ENCODE results near the gene TBC1D2B. TPM values are rescaled to one million over a fixed set of nuclear protein-coding genes. Genes with fewer than 3 reads are reported as not detected.

The TBC1D2B gene
- total RNA-seq, 1 donor from 2014 or later: 69.3 TPM

DNA sequence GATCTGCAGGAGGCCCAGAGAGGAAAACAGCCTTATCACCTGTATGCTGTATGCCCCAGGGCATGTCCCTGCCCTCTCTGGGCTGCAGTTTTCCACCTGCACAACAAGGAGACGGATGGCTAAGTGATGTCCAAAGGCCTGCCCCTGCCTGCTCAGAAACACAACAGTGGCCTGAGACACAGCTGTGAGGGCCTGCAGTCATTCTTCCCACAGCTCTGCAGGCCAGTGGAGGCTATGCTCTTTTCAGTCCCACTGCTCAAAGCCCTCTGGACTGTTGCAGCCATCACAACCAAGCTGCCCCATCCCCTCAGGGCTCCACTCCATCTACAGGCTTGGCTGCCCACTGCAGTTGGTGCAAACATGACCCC lies 5.2 kb upstream of the TBC1D2B start:
- no peak overlapping the region for H3K27ac Mint-ChIP-seq (ENCODE audit: unreplicated experiment)
- TF ChIP-seq, protein P1, sequence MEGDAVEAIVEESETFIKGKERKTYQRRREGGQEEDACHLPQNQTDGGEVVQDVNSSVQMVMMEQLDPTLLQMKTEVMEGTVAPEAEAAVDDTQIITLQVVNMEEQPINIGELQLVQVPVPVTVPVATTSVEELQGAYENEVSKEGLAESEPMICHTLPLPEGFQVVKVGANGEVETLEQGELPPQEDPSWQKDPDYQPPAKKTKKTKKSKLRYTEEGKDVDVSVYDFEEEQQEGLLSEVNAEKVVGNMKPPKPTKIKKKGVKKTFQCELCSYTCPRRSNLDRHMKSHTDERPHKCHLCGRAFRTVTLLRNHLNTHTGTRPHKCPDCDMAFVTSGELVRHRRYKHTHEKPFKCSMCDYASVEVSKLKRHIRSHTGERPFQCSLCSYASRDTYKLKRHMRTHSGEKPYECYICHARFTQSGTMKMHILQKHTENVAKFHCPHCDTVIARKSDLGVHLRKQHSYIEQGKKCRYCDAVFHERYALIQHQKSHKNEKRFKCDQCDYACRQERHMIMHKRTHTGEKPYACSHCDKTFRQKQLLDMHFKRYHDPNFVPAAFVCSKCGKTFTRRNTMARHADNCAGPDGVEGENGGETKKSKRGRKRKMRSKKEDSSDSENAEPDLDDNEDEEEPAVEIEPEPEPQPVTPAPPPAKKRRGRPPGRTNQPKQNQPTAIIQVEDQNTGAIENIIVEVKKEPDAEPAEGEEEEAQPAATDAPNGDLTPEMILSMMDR (IDR thresholded peaks at IDR 0.05): no peak
- H3K9me3 Mint-ChIP-seq (ENCODE audit: unreplicated experiment): no peaks in the 10 kb centered on the region
- H3K36me3 Mint-ChIP-seq (ENCODE audit: unreplicated experiment): no peaks in the 10 kb centered on the region
- H3K27me3 Mint-ChIP-seq (ENCODE audit: unreplicated experiment): no peaks in the 10 kb centered on the region
- DNase-seq (ENCODE audit: extremely low spot score, unreplicated experiment): no peak
- H3K4me3 Mint-ChIP-seq (ENCODE audit: unreplicated experiment): no peak overlapping the region
- H3K4me1 Mint-ChIP-seq (ENCODE audit: unreplicated experiment): peaks cover 15% of the 10 kb centered on the region

DNA sequence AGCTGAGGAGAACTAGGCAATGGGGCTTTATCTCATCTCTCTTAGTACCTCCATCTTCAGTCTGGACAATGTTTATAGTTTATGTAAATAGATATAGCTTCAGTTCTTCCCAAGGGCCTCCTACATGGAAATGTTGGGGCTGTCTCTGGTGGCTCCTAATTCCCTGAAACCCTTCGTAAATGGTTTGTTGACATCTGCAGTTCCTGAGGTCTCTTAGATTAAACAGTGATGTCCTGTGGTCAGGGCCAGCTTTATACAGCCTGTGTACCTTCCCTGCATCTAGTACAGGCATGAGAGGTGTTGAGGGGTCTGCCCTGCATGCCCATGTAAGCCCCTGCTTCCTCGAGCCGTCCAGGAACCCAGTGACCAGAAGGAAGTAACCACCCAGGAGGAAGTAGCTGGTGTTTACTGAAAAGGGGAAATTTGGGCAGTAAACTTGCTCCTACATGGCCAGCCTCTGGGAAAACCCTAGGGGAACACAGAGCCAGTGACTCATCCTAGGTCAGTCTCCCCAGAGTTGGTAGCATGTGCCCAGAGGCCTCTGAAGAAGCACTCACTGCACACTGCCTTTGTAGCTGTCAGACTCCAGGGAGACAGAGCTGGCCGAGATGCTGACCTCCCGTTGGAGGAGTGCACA lies 4.7 kb upstream of the TBC1D2B start:
- no peaks in the 10 kb centered on the region for H3K36me3 Mint-ChIP-seq (ENCODE audit: unreplicated experiment)
- no peak for DNase-seq (ENCODE audit: extremely low spot score, unreplicated experiment)

DNA sequence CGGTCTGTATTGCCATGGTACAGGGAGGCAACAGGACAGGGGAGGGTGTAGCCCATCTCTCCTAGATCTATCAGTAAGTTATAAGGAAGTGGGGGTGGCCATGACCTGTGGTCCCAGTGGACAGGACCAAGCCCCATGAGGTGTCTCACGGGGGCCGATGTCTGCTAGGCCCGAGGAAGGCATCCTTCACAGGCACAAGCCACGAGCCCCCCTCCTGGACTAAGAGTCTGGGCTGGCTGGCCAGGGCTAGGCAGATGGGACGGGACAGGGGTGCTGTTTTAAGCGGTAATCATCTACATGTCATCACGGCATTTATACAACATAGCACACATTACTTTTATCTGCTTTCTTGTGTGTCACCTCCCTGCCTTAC lies 2.6 kb upstream of the TBC1D2B start:
- no peak for DNase-seq (ENCODE audit: extremely low spot score, unreplicated experiment)
- Mint-ChIP-seq H3K36me3 (ENCODE audit: unreplicated experiment) (no peaks in the 10 kb centered on the region), H3K9me3 (ENCODE audit: unreplicated experiment) (no peaks in the 10 kb centered on the region), H3K27ac (ENCODE audit: unreplicated experiment) (no peak overlapping the region), H3K27me3 (ENCODE audit: unreplicated experiment) (no peaks in the 10 kb centered on the region), H3K4me1 (ENCODE audit: unreplicated experiment) (peaks cover 25% of the 10 kb centered on the region), H3K4me3 (ENCODE audit: unreplicated experiment) (no peak overlapping the region)
- TF ChIP-seq, protein P1 (IDR thresholded peaks at IDR 0.05): no peak

More for the DNA sequence above, 4.7 kb upstream of the TBC1D2B start:
- H3K9me3 Mint-ChIP-seq (ENCODE audit: unreplicated experiment): no peaks in the 10 kb centered on the region
- TF ChIP-seq, protein P1 (IDR thresholded peaks at IDR 0.05): no peak
- no peaks in the 10 kb centered on the region for H3K27me3 Mint-ChIP-seq (ENCODE audit: unreplicated experiment)
- peak overlapping the region; percentile 14 for H3K27ac Mint-ChIP-seq (ENCODE audit: unreplicated experiment)
- H3K4me3 Mint-ChIP-seq (ENCODE audit: unreplicated experiment): no peak overlapping the region
- H3K4me1 Mint-ChIP-seq (ENCODE audit: unreplicated experiment): peaks cover 15% of the 10 kb centered on the region

DNA sequence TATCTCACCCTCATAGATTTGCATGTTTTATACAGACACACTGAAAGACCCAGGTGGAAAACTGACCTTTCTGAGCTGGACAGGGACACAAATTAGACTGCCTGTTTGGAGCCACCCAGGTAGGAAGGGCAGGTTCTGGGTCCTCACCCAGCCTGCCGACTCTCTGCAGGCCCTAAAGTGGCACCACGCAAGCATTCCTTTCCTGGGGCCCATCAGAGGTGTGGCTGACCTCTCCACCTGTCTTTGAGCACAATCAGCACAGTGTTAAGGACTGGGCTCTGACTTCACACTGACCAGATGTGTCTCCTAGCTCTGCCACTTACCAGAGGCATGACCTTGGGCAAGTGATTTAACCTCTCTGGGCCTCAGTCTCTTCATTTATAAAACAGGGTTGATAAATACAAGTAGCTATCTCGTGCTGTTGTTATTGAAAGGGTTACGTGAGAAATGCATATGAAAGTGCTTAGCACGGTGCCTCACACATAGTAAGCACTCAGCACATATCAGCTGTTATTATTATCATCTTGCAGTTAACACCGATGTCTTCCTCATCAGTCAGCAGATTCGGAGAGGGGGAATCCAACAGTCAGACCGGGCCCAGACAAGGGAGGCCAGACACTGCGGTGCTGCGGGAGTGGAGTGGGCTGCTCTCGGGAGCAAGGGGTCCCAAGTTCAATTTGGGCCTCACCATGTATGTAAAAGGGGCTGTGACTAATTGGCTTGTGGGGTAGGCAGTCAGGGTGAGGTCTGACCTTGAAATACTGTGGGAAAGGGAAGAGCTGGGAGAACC lies 2.0 kb upstream of the TBC1D2B start:
- Mint-ChIP-seq H3K4me1 (ENCODE audit: unreplicated experiment) (peaks cover 30% of the 10 kb centered on the region), H3K27ac (ENCODE audit: unreplicated experiment) (no peak overlapping the region), H3K36me3 (ENCODE audit: unreplicated experiment) (peaks cover 2% of the 10 kb centered on the region), H3K9me3 (ENCODE audit: unreplicated experiment) (no peaks in the 10 kb centered on the region), H3K4me3 (ENCODE audit: unreplicated experiment) (no peak overlapping the region), H3K27me3 (ENCODE audit: unreplicated experiment) (no peaks in the 10 kb centered on the region)
- TF ChIP-seq, protein P1 (IDR thresholded peaks at IDR 0.05): no peak
- DNase-seq (ENCODE audit: extremely low spot score, unreplicated experiment): no peak

DNA sequence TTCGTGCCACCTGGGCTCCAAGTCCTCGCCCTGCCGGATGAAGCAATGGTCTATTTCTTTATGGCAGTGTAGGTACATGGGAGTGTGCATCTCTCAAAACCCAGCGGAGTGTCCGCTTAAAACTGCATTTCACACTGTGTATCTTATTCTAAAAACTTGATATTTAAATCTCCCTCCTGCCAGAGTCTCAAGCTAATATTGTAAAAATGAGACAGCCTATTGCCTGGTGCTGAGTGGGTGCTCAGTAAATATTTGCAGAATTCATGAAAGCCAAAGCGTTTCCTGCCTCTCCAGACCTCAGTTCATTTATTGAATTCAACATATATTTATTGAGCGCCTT lies 330 bp upstream of the TBC1D2B start:
- DNase-seq (ENCODE audit: extremely low spot score, unreplicated experiment): no peak
- Mint-ChIP-seq H3K4me1 (ENCODE audit: unreplicated experiment) (peaks cover 43% of the 10 kb centered on the region), H3K4me3 (ENCODE audit: unreplicated experiment) (peak overlapping the region; percentile 76), H3K36me3 (ENCODE audit: unreplicated experiment) (peaks cover 2% of the 10 kb centered on the region), H3K27ac (ENCODE audit: unreplicated experiment) (peak overlapping the region; percentile 50), H3K27me3 (ENCODE audit: unreplicated experiment) (no peaks in the 10 kb centered on the region), H3K9me3 (ENCODE audit: unreplicated experiment) (no peaks in the 10 kb centered on the region)
- TF ChIP-seq, protein P1 (IDR thresholded peaks at IDR 0.05): no peak
